NCI-H526 treated with DMSO at 0.1 percent for 48 hours (cell line): ENCODE measurements around the gene MED12L.

ENCODE experiments used
- DNase-seq: peaks from one replicate; lab custom pipeline; 2025; lab: John Stamatoyannopoulos, UW

Gene MED12L

GRCh38 chr3:151410891-151411559 lies 325.6 kb downstream of the MED12L start:
- DNase-seq = no peak

GRCh38 chr3:151412989-151413388 lies 327.5 kb downstream of the MED12L start:
- no peak for DNase-seq

- no peak for DNase-seq
These were observed 329.8 kb downstream of the MED12L start for GRCh38 chr3:151415289-151415688.

GRCh38 chr3:151419806-151420205 lies 334.3 kb downstream of the MED12L start:
- DNase-seq = no peak

GRCh38 chr3:151421938-151422337 lies 336.5 kb downstream of the MED12L start:
- DNase-seq = no peak

GRCh38 chr3:151423091-151423490 lies 337.6 kb downstream of the MED12L start:
- no peak for DNase-seq

GRCh38 chr3:151425627-151426340 lies 340.3 kb downstream of the MED12L start:
- DNase-seq = no peak

- no peak for DNase-seq
These were observed 340.8 kb downstream of the MED12L start for GRCh38 chr3:151426341-151426657.

GRCh38 chr3:151428386-151428785 lies 342.9 kb downstream of the MED12L start:
- no peak for DNase-seq

- DNase-seq = no peak
These were observed 345.5 kb downstream of the MED12L start for GRCh38 chr3:151430821-151431484.

- peak; percentile 47 for DNase-seq
These were observed 346.5 kb downstream of the MED12L start for GRCh38 chr3:151431940-151432339.

- no peak for DNase-seq
These were observed 347.3 kb downstream of the MED12L start for GRCh38 chr3:151432616-151433372.

- DNase-seq = peak; percentile 70
These were observed 348.9 kb downstream of the MED12L start for GRCh38 chr3:151434151-151434890.

GRCh38 chr3:151436675-151437446 lies 351.4 kb downstream of the MED12L start:
- DNase-seq = no peak

- no peak for DNase-seq
These were observed 352.4 kb downstream of the MED12L start for GRCh38 chr3:151437906-151438305.

GRCh38 chr3:151439652-151440125 lies 354.2 kb downstream of the MED12L start:
- peak; percentile 86 for DNase-seq

GRCh38 chr3:151440940-151441339 lies 355.5 kb downstream of the MED12L start:
- DNase-seq = no peak

GRCh38 chr3:151443583-151443982 lies 358.1 kb downstream of the MED12L start:
- DNase-seq = no peak

GRCh38 chr3:151445273-151446001 lies 360.0 kb downstream of the MED12L start:
- no peak for DNase-seq

GRCh38 chr3:151446002-151446340 lies 360.5 kb downstream of the MED12L start:
- DNase-seq = no peak
